ENCODE results near the gene STAC.

STAC gene

DNA sequence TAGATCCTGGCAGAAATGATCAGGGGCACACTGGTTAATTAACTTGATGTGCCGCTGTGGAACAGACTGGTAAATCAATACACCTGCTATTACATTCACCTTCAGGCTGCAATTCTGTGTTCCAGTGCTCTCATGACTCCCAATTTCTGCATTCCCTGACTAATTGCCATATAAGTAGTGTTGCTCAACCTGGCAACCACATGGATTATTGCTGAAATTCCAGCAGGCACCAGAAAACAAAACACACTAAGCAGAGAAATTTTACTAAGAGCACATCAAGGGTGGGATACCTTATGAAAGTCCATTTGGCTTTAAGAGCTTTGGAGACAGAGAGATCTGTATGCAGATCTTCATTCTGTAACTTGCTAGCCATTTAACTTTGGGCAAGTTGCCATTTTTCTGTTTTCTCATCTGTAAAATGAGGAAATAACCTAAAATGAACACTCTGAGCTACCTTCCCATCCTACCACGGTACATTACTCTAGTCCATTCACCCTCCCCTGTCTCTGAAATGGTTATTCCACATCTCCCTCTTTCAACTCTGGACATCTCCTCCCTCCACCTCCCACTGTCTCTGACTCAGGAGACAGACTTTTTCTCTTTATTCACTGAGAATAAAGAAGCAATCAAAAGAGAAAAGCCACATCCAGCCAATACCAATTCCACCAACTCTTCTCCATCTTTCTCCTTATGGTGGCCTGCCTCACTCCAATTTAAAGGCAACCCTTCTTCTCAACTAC is 54.6 kb downstream of the STAC start:
- no peaks in the 10 kb centered on the region for H3K79me2 ChIP-seq (ENCODE audit: low read length)
- no peak overlapping the region for H3K9ac ChIP-seq (ENCODE audit: low read length)
- H3K4me1 ChIP-seq (ENCODE audit: low read length) = peaks cover 19% of the 10 kb centered on the region
- H4K20me1 ChIP-seq (ENCODE audit: insufficient read depth, low read length) = no peaks in the 10 kb centered on the region
- H3K27ac ChIP-seq (ENCODE audit: low read length) = no peak overlapping the region
- no peak overlapping the region for H2AFZ ChIP-seq (ENCODE audit: low read depth, low read length)
- no peaks in the 10 kb centered on the region for H3K9me3 ChIP-seq (ENCODE audit: insufficient read depth, low read length)
- no peaks in the 10 kb centered on the region for H3K27me3 ChIP-seq (ENCODE audit: low read depth, low read length)
- H3K4me2 ChIP-seq (ENCODE audit: low read length) = no peak overlapping the region; the same call in 1 of the 2 replicates
- TF ChIP-seq EZH2phosphoT487 (IDR thresholded peaks at IDR 0.05; ENCODE audit: low read depth) = no peak
- TF ChIP-seq, protein P1, sequence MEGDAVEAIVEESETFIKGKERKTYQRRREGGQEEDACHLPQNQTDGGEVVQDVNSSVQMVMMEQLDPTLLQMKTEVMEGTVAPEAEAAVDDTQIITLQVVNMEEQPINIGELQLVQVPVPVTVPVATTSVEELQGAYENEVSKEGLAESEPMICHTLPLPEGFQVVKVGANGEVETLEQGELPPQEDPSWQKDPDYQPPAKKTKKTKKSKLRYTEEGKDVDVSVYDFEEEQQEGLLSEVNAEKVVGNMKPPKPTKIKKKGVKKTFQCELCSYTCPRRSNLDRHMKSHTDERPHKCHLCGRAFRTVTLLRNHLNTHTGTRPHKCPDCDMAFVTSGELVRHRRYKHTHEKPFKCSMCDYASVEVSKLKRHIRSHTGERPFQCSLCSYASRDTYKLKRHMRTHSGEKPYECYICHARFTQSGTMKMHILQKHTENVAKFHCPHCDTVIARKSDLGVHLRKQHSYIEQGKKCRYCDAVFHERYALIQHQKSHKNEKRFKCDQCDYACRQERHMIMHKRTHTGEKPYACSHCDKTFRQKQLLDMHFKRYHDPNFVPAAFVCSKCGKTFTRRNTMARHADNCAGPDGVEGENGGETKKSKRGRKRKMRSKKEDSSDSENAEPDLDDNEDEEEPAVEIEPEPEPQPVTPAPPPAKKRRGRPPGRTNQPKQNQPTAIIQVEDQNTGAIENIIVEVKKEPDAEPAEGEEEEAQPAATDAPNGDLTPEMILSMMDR (IDR thresholded peaks at IDR 0.05; ENCODE audit: low read depth, low read length) = no peak
- H3K36me3 ChIP-seq (replicated peaks; ENCODE audit: low read depth, low read length) = no peaks in the 10 kb centered on the region
- no peak overlapping the region for H3K4me3 ChIP-seq (ENCODE audit: low read length)

DNA sequence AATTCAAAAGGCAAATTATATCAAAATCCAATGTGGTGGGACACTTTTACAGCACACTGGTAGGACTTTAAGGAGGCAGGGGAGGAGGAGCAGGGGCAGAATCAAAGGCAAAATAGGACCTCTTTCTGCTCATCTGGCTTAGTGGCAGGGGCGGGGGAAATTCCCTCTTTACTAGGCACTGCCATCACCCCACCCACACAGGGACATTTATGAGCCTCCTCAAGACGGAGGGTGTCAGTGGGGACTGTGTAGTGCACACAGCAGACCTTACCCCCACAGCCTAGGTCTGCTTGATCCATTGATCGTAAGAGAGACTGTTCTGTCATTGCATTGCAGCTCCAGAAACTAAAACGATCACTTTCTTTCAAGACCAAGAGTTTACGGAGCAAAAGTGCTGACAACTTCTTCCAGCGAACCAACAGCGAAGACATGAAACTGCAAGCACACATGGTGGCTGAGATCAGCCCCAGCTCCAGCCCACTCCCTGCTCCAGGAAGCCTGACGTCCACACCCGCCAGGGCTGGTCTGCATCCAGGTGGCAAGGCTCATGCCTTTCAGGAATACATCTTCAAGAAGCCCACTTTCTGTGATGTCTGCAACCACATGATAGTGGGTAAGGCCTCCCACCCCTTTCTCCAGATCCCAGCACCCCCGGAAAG is 62.9 kb downstream of the STAC start:
- Histone ChIP-seq H3K4me3 (ENCODE audit: low read length) (no peak overlapping the region), H3K27ac (ENCODE audit: low read length) (no peak overlapping the region), H3K79me2 (ENCODE audit: low read length) (no peaks in the 10 kb centered on the region), H3K27me3 (ENCODE audit: low read depth, low read length) (no peaks in the 10 kb centered on the region), H3K4me1 (ENCODE audit: low read length) (no peaks in the 10 kb centered on the region), H2AFZ (ENCODE audit: low read depth, low read length) (no peak overlapping the region), H3K9ac (ENCODE audit: low read length) (no peak overlapping the region), H3K9me3 (ENCODE audit: insufficient read depth, low read length) (no peaks in the 10 kb centered on the region), H4K20me1 (ENCODE audit: insufficient read depth, low read length) (no peaks in the 10 kb centered on the region), H3K36me3 (replicated peaks; ENCODE audit: low read depth, low read length) (no peaks in the 10 kb centered on the region), H3K4me2 (ENCODE audit: low read length) (no peak overlapping the region)
- no peak for TF ChIP-seq EZH2phosphoT487 (IDR thresholded peaks at IDR 0.05; ENCODE audit: low read depth)
- TF ChIP-seq, protein P1 (IDR thresholded peaks at IDR 0.05; ENCODE audit: low read depth, low read length) = no peak

- H3K4me2 ChIP-seq (ENCODE audit: low read length) = no peak overlapping the region
- H3K27ac ChIP-seq (ENCODE audit: low read length) = no peak overlapping the region
- H3K9me3 ChIP-seq (ENCODE audit: insufficient read depth, low read length) = no peaks in the 10 kb centered on the region
- H3K9ac ChIP-seq (ENCODE audit: low read length) = no peak overlapping the region
- H3K79me2 ChIP-seq (ENCODE audit: low read length) = no peaks in the 10 kb centered on the region
- H3K36me3 ChIP-seq (replicated peaks; ENCODE audit: low read depth, low read length) = no peaks in the 10 kb centered on the region
- H4K20me1 ChIP-seq (ENCODE audit: insufficient read depth, low read length) = no peaks in the 10 kb centered on the region
- no peak overlapping the region for H3K4me3 ChIP-seq (ENCODE audit: low read length)
- H3K4me1 ChIP-seq (ENCODE audit: low read length) = no peaks in the 10 kb centered on the region
- H3K27me3 ChIP-seq (ENCODE audit: low read depth, low read length) = no peaks in the 10 kb centered on the region
- no peak overlapping the region for H2AFZ ChIP-seq (ENCODE audit: low read depth, low read length)
- no peak for TF ChIP-seq EZH2phosphoT487 (IDR thresholded peaks at IDR 0.05; ENCODE audit: low read depth)
- TF ChIP-seq, protein P1 (IDR thresholded peaks at IDR 0.05; ENCODE audit: low read depth, low read length) = no peak
Measured at GRCh38 chr3:36444909-36445308, 64.6 kb downstream of the STAC start.

- no peaks in the 10 kb centered on the region for H3K79me2 ChIP-seq (ENCODE audit: low read length)
- TF ChIP-seq, protein P1 (IDR thresholded peaks at IDR 0.05; ENCODE audit: low read depth, low read length) = no peak
- TF ChIP-seq EZH2phosphoT487 (IDR thresholded peaks at IDR 0.05; ENCODE audit: low read depth) = no peak
- no peaks in the 10 kb centered on the region for H3K4me1 ChIP-seq (ENCODE audit: low read length)
- H4K20me1 ChIP-seq (ENCODE audit: insufficient read depth, low read length) = no peaks in the 10 kb centered on the region
- no peak overlapping the region for H3K9ac ChIP-seq (ENCODE audit: low read length)
- no peak overlapping the region for H3K27ac ChIP-seq (ENCODE audit: low read length)
- no peaks in the 10 kb centered on the region for H3K9me3 ChIP-seq (ENCODE audit: insufficient read depth, low read length)
- no peak overlapping the region for H3K4me2 ChIP-seq (ENCODE audit: low read length)
- no peaks in the 10 kb centered on the region for H3K36me3 ChIP-seq (replicated peaks; ENCODE audit: low read depth, low read length)
- H3K27me3 ChIP-seq (ENCODE audit: low read depth, low read length) = no peaks in the 10 kb centered on the region
- H2AFZ ChIP-seq (ENCODE audit: low read depth, low read length) = no peak overlapping the region
- H3K4me3 ChIP-seq (ENCODE audit: low read length) = no peak overlapping the region
Measured at GRCh38 chr3:36446276-36446675, 66.0 kb downstream of the STAC start.
